PC-9 (cell line): Measurements from ENCODE around the gene ADRB1.

Source experiments
- EZH2 ChIP-seq: fragments of 200-600 bp; sonication (generic); IDR thresholded peaks from 2 replicates; pipeline ENCODE4 v1.8.0; 2017; ENCODE audit warnings: antibody characterized with exemption, low read depth
- TF ChIP-seq, protein P1 (sequence below): fragments of 200-600 bp; sonication (generic); conservative IDR thresholded peaks from 2 replicates; pipeline ENCODE4 v1.6.1; 2017; ENCODE audit warnings: mixed run types, antibody characterized with exemption, mild to moderate bottlenecking, moderate library complexity

- TF ChIP-seq, protein P1, sequence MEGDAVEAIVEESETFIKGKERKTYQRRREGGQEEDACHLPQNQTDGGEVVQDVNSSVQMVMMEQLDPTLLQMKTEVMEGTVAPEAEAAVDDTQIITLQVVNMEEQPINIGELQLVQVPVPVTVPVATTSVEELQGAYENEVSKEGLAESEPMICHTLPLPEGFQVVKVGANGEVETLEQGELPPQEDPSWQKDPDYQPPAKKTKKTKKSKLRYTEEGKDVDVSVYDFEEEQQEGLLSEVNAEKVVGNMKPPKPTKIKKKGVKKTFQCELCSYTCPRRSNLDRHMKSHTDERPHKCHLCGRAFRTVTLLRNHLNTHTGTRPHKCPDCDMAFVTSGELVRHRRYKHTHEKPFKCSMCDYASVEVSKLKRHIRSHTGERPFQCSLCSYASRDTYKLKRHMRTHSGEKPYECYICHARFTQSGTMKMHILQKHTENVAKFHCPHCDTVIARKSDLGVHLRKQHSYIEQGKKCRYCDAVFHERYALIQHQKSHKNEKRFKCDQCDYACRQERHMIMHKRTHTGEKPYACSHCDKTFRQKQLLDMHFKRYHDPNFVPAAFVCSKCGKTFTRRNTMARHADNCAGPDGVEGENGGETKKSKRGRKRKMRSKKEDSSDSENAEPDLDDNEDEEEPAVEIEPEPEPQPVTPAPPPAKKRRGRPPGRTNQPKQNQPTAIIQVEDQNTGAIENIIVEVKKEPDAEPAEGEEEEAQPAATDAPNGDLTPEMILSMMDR, result no peak
- no peak for TF ChIP-seq EZH2
Measured at GRCh38 chr10:114041166-114041565, 2.5 kb upstream of the ADRB1 start.
